Activated naive CD4-positive, alpha-beta T cell treated with Interleukin-2 at 50 U/mL for 16 hours (primary cell): ENCODE measurements around the gene ARHGAP30.

Experiments used
- DNase-seq: peaks from one replicate; pipeline ENCODE4 v3.0.0-alpha.2; 2020

Gene ARHGAP30

GRCh38 chr1:161008869-161009510, 60.7 kb downstream of the ARHGAP30 start:
- no peak for DNase-seq

GRCh38 chr1:161007369-161007768, 62.3 kb downstream of the ARHGAP30 start:
- DNase-seq: no peak

GRCh38 chr1:161006563-161006962, 63.1 kb downstream of the ARHGAP30 start:
- no peak for DNase-seq

- no peak for DNase-seq
These were observed 68.2 kb downstream of the ARHGAP30 start for GRCh38 chr1:161001525-161001924.

GRCh38 chr1:161000736-161001480, 68.8 kb downstream of the ARHGAP30 start:
- DNase-seq: no peak

- no peak for DNase-seq
These were observed 70.3 kb downstream of the ARHGAP30 start for GRCh38 chr1:160999376-160999775.

GRCh38 chr1:160997323-160998038, 72.2 kb downstream of the ARHGAP30 start:
- DNase-seq: peak; percentile 50
